PC-9 (cell line): Measurements from ENCODE around the gene GOLPH3.

Experiments used
- EZH2 ChIP-seq: fragments of 200-600 bp; sonication (generic); IDR thresholded peaks from 2 replicates; pipeline ENCODE4 v1.8.0; 2017; ENCODE audit warnings: antibody characterized with exemption, low read depth
- TF ChIP-seq, protein P1 (sequence below): fragments of 200-600 bp; sonication (generic); conservative IDR thresholded peaks from 2 replicates; pipeline ENCODE4 v1.6.1; 2017; ENCODE audit warnings: mixed run types, antibody characterized with exemption, mild to moderate bottlenecking, moderate library complexity

DNA sequence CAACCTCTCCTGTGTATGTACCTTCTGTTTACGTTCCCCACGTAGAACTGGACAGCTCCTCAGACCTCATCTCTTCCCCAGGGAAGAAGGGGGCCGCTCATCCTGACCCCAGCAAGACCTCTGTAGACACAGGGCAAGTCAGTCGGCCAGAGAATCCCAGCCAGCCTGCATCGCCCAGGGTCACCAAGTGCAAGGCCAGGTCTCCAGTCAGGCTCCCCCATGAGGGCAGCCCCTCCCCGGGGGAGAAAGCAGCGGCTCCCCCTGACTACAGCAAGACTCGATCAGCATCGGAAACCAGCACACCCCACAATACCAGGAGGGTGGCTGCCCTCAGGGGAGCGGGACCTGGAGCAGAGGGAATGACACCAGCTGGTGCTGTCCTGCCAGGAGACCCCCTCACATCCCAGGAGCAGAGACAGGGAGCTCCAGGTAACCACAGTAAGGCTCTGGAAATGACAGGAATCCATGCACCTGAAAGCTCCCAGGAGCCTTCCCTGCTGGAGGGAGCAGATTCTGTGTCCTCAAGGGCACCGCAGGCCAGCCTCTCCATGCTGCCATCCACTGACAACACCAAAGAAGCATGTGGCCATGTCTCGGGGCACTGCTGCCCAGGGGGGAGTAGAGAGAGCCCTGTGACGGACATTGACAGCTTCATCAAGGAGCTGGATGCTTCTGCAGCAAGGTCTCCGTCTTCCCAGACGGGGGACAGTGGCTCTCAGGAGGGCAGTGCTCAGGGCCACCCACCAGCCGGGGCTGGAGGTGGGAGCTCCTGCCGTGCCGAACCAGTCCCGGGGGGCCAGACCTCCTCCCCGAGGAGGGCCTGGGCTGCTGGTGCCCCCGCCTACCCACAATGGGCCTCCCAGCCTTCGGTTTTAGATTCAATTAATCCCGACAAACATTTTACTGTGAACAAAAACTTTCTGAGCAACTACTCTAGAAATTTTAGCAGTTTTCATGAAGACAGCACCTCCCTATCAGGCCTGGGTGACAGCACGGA lies 86.7 kb downstream of the GOLPH3 start:
- TF ChIP-seq, protein P1, sequence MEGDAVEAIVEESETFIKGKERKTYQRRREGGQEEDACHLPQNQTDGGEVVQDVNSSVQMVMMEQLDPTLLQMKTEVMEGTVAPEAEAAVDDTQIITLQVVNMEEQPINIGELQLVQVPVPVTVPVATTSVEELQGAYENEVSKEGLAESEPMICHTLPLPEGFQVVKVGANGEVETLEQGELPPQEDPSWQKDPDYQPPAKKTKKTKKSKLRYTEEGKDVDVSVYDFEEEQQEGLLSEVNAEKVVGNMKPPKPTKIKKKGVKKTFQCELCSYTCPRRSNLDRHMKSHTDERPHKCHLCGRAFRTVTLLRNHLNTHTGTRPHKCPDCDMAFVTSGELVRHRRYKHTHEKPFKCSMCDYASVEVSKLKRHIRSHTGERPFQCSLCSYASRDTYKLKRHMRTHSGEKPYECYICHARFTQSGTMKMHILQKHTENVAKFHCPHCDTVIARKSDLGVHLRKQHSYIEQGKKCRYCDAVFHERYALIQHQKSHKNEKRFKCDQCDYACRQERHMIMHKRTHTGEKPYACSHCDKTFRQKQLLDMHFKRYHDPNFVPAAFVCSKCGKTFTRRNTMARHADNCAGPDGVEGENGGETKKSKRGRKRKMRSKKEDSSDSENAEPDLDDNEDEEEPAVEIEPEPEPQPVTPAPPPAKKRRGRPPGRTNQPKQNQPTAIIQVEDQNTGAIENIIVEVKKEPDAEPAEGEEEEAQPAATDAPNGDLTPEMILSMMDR, result no peak
- no peak for TF ChIP-seq EZH2
